ENCODE measurements around the gene RASGRF1.

RASGRF1 gene

GRCh38 chr15:78947506-78947905, 143.1 kb downstream of the RASGRF1 start:
- TF ChIP-seq, protein P1, sequence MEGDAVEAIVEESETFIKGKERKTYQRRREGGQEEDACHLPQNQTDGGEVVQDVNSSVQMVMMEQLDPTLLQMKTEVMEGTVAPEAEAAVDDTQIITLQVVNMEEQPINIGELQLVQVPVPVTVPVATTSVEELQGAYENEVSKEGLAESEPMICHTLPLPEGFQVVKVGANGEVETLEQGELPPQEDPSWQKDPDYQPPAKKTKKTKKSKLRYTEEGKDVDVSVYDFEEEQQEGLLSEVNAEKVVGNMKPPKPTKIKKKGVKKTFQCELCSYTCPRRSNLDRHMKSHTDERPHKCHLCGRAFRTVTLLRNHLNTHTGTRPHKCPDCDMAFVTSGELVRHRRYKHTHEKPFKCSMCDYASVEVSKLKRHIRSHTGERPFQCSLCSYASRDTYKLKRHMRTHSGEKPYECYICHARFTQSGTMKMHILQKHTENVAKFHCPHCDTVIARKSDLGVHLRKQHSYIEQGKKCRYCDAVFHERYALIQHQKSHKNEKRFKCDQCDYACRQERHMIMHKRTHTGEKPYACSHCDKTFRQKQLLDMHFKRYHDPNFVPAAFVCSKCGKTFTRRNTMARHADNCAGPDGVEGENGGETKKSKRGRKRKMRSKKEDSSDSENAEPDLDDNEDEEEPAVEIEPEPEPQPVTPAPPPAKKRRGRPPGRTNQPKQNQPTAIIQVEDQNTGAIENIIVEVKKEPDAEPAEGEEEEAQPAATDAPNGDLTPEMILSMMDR (IDR thresholded peaks at IDR 0.05; ENCODE audit: insufficient read depth, low read depth, low read length, missing control alignments), result no peak
- DNase-seq (ENCODE audit: low read depth), result no peak
- no peak overlapping the region for H3K4me3 ChIP-seq (ENCODE audit: low read length)

- no peak overlapping the region for H3K4me3 ChIP-seq (ENCODE audit: low read length)
- DNase-seq (ENCODE audit: low read depth), result no peak
- TF ChIP-seq, protein P1 (IDR thresholded peaks at IDR 0.05; ENCODE audit: insufficient read depth, low read depth, low read length, missing control alignments), result no peak
Observed at GRCh38 chr15:78946493-78946892, 144.1 kb downstream of the RASGRF1 start.

- H3K4me3 ChIP-seq (ENCODE audit: low read length), result peak within 1 kb of the TSS; percentile 43
- TF ChIP-seq, protein P1 (IDR thresholded peaks at IDR 0.05; ENCODE audit: insufficient read depth, low read depth, low read length, missing control alignments), result no peak
- DNase-seq (ENCODE audit: low read depth), result peak; percentile 59
Observed at GRCh38 chr15:78944669-78945407, 145.7 kb downstream of the RASGRF1 start, which contains the start of gene CTSH. Gene CTSH (minus strand): TSS chr15:78945046. CDS start chr15:78944981, 65 bp downstream.

- TF ChIP-seq, protein P1 (IDR thresholded peaks at IDR 0.05; ENCODE audit: insufficient read depth, low read depth, low read length, missing control alignments), result no peak
- peak overlapping the region; percentile 43 for H3K4me3 ChIP-seq (ENCODE audit: low read length)
- DNase-seq (ENCODE audit: low read depth), result no peak
Observed at GRCh38 chr15:78944202-78944625, 146.4 kb downstream of the RASGRF1 start.

- TF ChIP-seq, protein P1 (IDR thresholded peaks at IDR 0.05; ENCODE audit: insufficient read depth, low read depth, low read length, missing control alignments), result no peak
- DNase-seq (ENCODE audit: low read depth), result no peak
- no peak overlapping the region for H3K4me3 ChIP-seq (ENCODE audit: low read length)
Observed at GRCh38 chr15:78943692-78944091, 146.9 kb downstream of the RASGRF1 start.

GRCh38 chr15:78942741-78943140, 147.8 kb downstream of the RASGRF1 start:
- no peak for DNase-seq (ENCODE audit: low read depth)
- no peak overlapping the region for H3K4me3 ChIP-seq (ENCODE audit: low read length)
- TF ChIP-seq, protein P1 (IDR thresholded peaks at IDR 0.05; ENCODE audit: insufficient read depth, low read depth, low read length, missing control alignments), result no peak

Measured in epithelial cell of esophagus (primary cell).